Endothelial cell (in vitro differentiated cells): ENCODE measurements around the gene ACSF2. TPM values are rescaled to one million over a fixed set of nuclear protein-coding genes. Genes with fewer than 3 reads are reported as not detected.

ENCODE experiments used
- DNase-seq: peaks from one replicate; pipeline ENCODE4 v3.0.0; 2021; ENCODE audit warnings: low spot score
- H3K27ac Mint-ChIP-seq: one replicate; pipeline ENCODE4 v1.8.0; 2021; ENCODE audit warnings: mixed read lengths, inconsistent platforms; ENCODE audit not compliant: unreplicated experiment
- H3K27me3 Mint-ChIP-seq: one replicate; pipeline ENCODE4 v1.8.0; 2021; ENCODE audit warnings: mild to moderate bottlenecking, moderate library complexity, mixed read lengths, inconsistent platforms; ENCODE audit not compliant: unreplicated experiment
- H3K36me3 Mint-ChIP-seq: one replicate; pipeline ENCODE4 v1.8.0; 2021; ENCODE audit warnings: mild to moderate bottlenecking, low read depth, mixed read lengths, inconsistent platforms; ENCODE audit not compliant: unreplicated experiment
- H3K4me1 Mint-ChIP-seq: one replicate; pipeline ENCODE4 v1.8.0; 2021; ENCODE audit warnings: mild to moderate bottlenecking, mixed read lengths, inconsistent platforms; ENCODE audit not compliant: unreplicated experiment
- H3K4me3 Mint-ChIP-seq: one replicate; pipeline ENCODE4 v1.8.0; 2021; ENCODE audit warnings: mild to moderate bottlenecking, mixed read lengths, inconsistent platforms; ENCODE audit not compliant: unreplicated experiment
- H3K9me3 Mint-ChIP-seq: one replicate; pipeline ENCODE4 v1.8.0; 2021; ENCODE audit warnings: mixed read lengths, inconsistent platforms; ENCODE audit not compliant: unreplicated experiment
- CTCF ChIP-seq: fragments of 200-600 bp; sonication (generic); IDR thresholded peaks from one replicate; pipeline ENCODE4 v1.5.0; 2021; ENCODE audit warnings: antibody characterized with exemption; ENCODE audit not compliant: unreplicated experiment
- total RNA-seq: library from RNA; stranded (reverse); fragmentation: NEBNext Ultra II Directional; extraction: Animal tissue kit (Norgen Biotek cat#: 25700); gene quantifications from one replicate; pipeline ENCODE4 v1.2.1, GENCODE V29; 2021; ENCODE audit not compliant: unreplicated experiment

The ACSF2 gene
- total RNA-seq, 1 donor from 2014 or later: 51.0 TPM

DNA sequence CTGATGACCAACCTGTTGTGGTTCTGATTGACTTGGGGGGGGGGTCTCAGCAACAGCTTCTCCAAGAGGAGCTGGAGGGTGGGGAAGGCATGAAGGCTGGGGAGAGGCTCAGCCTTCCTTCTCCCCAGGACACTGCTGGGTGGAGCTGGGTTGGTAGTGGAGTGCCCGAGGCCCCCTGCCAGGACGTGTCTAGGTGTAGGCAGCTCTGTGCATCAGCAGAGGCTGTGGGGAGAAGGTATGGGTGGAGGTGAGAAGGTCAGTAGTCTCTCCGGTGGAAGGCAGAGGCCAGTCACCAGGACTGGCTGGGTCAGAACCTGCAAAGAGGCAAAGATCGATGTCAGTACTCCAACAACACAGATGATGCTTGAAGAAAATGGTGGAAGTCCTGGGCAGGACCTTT is 38.7 kb downstream of the ACSF2 start:
- Mint-ChIP-seq H3K4me1 (peaks cover 5% of the 10 kb centered on the region), H3K27me3 (peaks cover 15% of the 10 kb centered on the region), H3K4me3 (no peak overlapping the region), H3K27ac (no peak overlapping the region), H3K36me3 (peaks cover 7% of the 10 kb centered on the region), H3K9me3 (no peaks in the 10 kb centered on the region)
- no peak for TF ChIP-seq CTCF
- DNase-seq: no peak

GRCh38 chr17:50465171-50465570 is 39.2 kb downstream of the ACSF2 start:
- no peak for TF ChIP-seq CTCF
- no peak for DNase-seq
- H3K4me3 Mint-ChIP-seq: peak overlapping the region; percentile 29
- peaks cover 5% of the 10 kb centered on the region for H3K4me1 Mint-ChIP-seq
- peaks cover 7% of the 10 kb centered on the region for H3K36me3 Mint-ChIP-seq
- H3K27ac Mint-ChIP-seq: no peak overlapping the region
- H3K27me3 Mint-ChIP-seq: peaks cover 14% of the 10 kb centered on the region
- no peaks in the 10 kb centered on the region for H3K9me3 Mint-ChIP-seq

DNA sequence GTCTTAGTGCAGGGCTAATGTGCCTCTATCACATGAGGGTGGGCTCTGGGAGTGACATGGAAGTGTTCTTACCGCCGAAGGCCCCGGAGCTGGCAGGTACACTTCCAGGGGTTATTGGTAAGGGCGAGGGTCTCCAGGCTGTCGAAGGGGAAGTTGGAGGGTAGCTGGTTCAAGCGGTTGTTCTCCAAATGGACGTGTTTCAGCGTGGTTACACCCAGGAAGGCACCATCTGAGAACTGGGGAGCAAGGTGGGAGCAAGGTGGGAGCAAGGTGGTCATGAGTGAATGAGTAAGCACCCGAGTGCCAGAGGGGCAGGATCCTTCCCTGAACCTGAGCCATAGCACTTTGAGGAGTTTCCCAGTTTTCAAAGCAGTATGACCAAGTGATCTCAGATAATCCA is 39.6 kb downstream of the ACSF2 start:
- no peak for TF ChIP-seq CTCF
- Mint-ChIP-seq H3K4me3 (peak overlapping the region; percentile 29), H3K4me1 (peaks cover 5% of the 10 kb centered on the region), H3K27ac (no peak overlapping the region), H3K36me3 (peaks cover 7% of the 10 kb centered on the region), H3K9me3 (no peaks in the 10 kb centered on the region), H3K27me3 (peaks cover 14% of the 10 kb centered on the region)
- DNase-seq: no peak

- no peak for DNase-seq
Measured at GRCh38 chr17:50466371-50467113, 40.5 kb downstream of the ACSF2 start.

More at GRCh38 chr17:50466371-50467113, 40.5 kb downstream of the ACSF2 start:
- H3K36me3 Mint-ChIP-seq: peaks cover 8% of the 10 kb centered on the region
- no peaks in the 10 kb centered on the region for H3K9me3 Mint-ChIP-seq
- H3K4me3 Mint-ChIP-seq: no peak overlapping the region
- no peak overlapping the region for H3K27ac Mint-ChIP-seq
- TF ChIP-seq CTCF: no peak
- peaks cover 17% of the 10 kb centered on the region for H3K27me3 Mint-ChIP-seq
- H3K4me1 Mint-ChIP-seq: peaks cover 5% of the 10 kb centered on the region
